Measurements from ENCODE around the gene KCNQ5. TPM values are rescaled to one million over a fixed set of nuclear protein-coding genes. Genes with fewer than 3 reads are reported as not detected.

The KCNQ5 gene
- total RNA-seq, 1 experiment from 2014 or later: 0.07 TPM

GRCh38 chr6:73024598-73024997, 402.7 kb downstream of the KCNQ5 start:
- Histone ChIP-seq H2BK12ac (ENCODE audit: insufficient read length, low read depth, low read length) (no peak overlapping the region), H2BK20ac (ENCODE audit: low read depth, low read length, poor library complexity, severe bottlenecking) (no peak overlapping the region), H3K9me3 (ENCODE audit: control insufficient read depth, low read depth, low read length) (no peaks in the 10 kb centered on the region), H3K27me3 (ENCODE audit: insufficient read depth, low read length) (no peaks in the 10 kb centered on the region), H4K5ac (ENCODE audit: insufficient read length, low read depth, low read length) (no peak overlapping the region), H3K14ac (ENCODE audit: insufficient read depth, low read length) (no peak overlapping the region), H2AK5ac (ENCODE audit: insufficient read length, low read length) (no peak overlapping the region), H4K20me1 (ENCODE audit: control insufficient read depth, insufficient read depth, insufficient read length) (no peaks in the 10 kb centered on the region), H3K79me2 (ENCODE audit: insufficient read depth, low read length) (no peaks in the 10 kb centered on the region), H3K4ac (ENCODE audit: low read depth, low read length) (no peak overlapping the region), H3K9ac (ENCODE audit: extremely low read depth, insufficient read length, low read length) (no peak overlapping the region), H3K23ac (ENCODE audit: insufficient read length, low read depth, low read length) (no peak overlapping the region), H3K4me1 (ENCODE audit: insufficient read depth, low read length) (no peaks in the 10 kb centered on the region; the same call in 1 of the 2 replicates), H2BK120ac (ENCODE audit: low read depth, low read length, poor library complexity, severe bottlenecking) (no peak overlapping the region), H3K23me2 (ENCODE audit: insufficient read length, low read depth, low read length, poor library complexity, severe bottlenecking) (no peaks in the 10 kb centered on the region), H2AFZ (ENCODE audit: low read length) (no peak overlapping the region), H2BK15ac (ENCODE audit: low read depth, low read length) (no peak overlapping the region), H3T11ph (ENCODE audit: low read length) (no peak overlapping the region), H3K4me2 (ENCODE audit: insufficient read depth, insufficient read length, low read length) (no peak overlapping the region), H3K56ac (ENCODE audit: insufficient read length, low read depth, low read length) (no peak overlapping the region), H2BK5ac (ENCODE audit: insufficient read length, low read length) (no peak overlapping the region), H4K91ac (ENCODE audit: insufficient read length, low read depth, low read length) (no peak overlapping the region), H3K18ac (ENCODE audit: insufficient read length, low read depth, low read length) (no peak overlapping the region), H3K27ac (ENCODE audit: insufficient read length, low read depth, low read length) (no peak overlapping the region), H4K8ac (replicated peaks; ENCODE audit: insufficient read length, low read depth, low read length) (no peak overlapping the region), H3K79me1 (ENCODE audit: insufficient read depth, low read depth, low read length, poor library complexity, severe bottlenecking) (no peaks in the 10 kb centered on the region)
- no peak overlapping the region for H3K27ac Mint-ChIP-seq
- no peak for DNase-seq
- H3K36me3 Mint-ChIP-seq (ENCODE audit: insufficient read depth in 1 of 3, low read depth in 3 of 3): no peaks in the 10 kb centered on the region
- TF ChIP-seq, protein P1, sequence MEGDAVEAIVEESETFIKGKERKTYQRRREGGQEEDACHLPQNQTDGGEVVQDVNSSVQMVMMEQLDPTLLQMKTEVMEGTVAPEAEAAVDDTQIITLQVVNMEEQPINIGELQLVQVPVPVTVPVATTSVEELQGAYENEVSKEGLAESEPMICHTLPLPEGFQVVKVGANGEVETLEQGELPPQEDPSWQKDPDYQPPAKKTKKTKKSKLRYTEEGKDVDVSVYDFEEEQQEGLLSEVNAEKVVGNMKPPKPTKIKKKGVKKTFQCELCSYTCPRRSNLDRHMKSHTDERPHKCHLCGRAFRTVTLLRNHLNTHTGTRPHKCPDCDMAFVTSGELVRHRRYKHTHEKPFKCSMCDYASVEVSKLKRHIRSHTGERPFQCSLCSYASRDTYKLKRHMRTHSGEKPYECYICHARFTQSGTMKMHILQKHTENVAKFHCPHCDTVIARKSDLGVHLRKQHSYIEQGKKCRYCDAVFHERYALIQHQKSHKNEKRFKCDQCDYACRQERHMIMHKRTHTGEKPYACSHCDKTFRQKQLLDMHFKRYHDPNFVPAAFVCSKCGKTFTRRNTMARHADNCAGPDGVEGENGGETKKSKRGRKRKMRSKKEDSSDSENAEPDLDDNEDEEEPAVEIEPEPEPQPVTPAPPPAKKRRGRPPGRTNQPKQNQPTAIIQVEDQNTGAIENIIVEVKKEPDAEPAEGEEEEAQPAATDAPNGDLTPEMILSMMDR (conservative IDR thresholded peaks at IDR 0.05): no peak
- H3K4me3 Mint-ChIP-seq: no peak overlapping the region
- no peaks in the 10 kb centered on the region for H3K9me3 Mint-ChIP-seq
- WGBS (ENCODE audit: extremely low coverage, insufficient read length, low lambda C conversion rate): no CpG with 5 or more reads among the region's 1 CpG
- H3K27me3 Mint-ChIP-seq (ENCODE audit: low read depth): no peaks in the 10 kb centered on the region; the same call in 1 of the 2 replicates
- peaks cover 15 to 16% of the 10 kb centered on the region in 2 experiments for H3K4me1 Mint-ChIP-seq

Data from H9 (cell line).